Activated CD8-positive, alpha-beta T cell treated with anti-CD3 and anti-CD28 coated beads for 36 hours (primary cell): Measurements from ENCODE around the gene ATCAY. TPM values are rescaled to one million over a fixed set of nuclear protein-coding genes. Genes with fewer than 3 reads are reported as not detected.

ENCODE experiments used
- ATAC-seq: fragments of 200-7000 bp; cut with Tn5 transposase; one replicate; pipeline ENCODE4 v1.10.0; 2021; ENCODE audit warnings: mild to moderate bottlenecking, moderate library complexity
- CTCF ChIA-PET: fragments of 350-600 bp; sonication (Branson Sonifier 250); formaldehyde crosslinking; loops from one replicate; lab custom pipeline; 2021; ENCODE audit warnings: antibody characterized with exemption; lab: Charles Lee
- POLR2A ChIA-PET: fragments of 350-600 bp; sonication (Branson Sonifier 250); formaldehyde crosslinking; loops from one replicate; lab custom pipeline; 2021; ENCODE audit warnings: antibody characterized with exemption; lab: Charles Lee
- DNase-seq: peaks from one replicate; pipeline ENCODE4 v3.0.0-alpha.2; 2020
- H3K27ac Mint-ChIP-seq: one replicate; pipeline ENCODE4 v1.8.0; 2021; ENCODE audit warnings: mild to moderate bottlenecking, mixed read lengths
- H3K27me3 Mint-ChIP-seq: one replicate; pipeline ENCODE4 v1.8.0; 2021; ENCODE audit warnings: mixed read lengths
- H3K36me3 Mint-ChIP-seq: one replicate; pipeline ENCODE4 v1.8.0; 2021; ENCODE audit warnings: low read depth, mixed read lengths
- H3K4me1 Mint-ChIP-seq: one replicate; pipeline ENCODE4 v1.8.0; 2021; ENCODE audit warnings: low read depth, mixed read lengths
- H3K4me3 Mint-ChIP-seq: one replicate; pipeline ENCODE4 v1.8.0; 2021; ENCODE audit warnings: mild to moderate bottlenecking, moderate library complexity, mixed read lengths
- H3K9me3 Mint-ChIP-seq: one replicate; pipeline ENCODE4 v1.8.0; 2021; ENCODE audit warnings: mixed read lengths
- CTCF ChIP-seq: fragments of 200-600 bp; IDR thresholded peaks from one replicate; pipeline ENCODE4 v1.8.0; 2022; ENCODE audit warnings: antibody characterized with exemption, mild to moderate bottlenecking
- intact Hi-C: fragments of 100-400 bp; cut with micrococcal nuclease; formaldehyde crosslinking; loops from one replicate; pipeline ENCODE4 v1.10.0; 2022
- total RNA-seq, 2 experiments: library from RNA; stranded (reverse); gene quantifications; one replicate each; pipeline ENCODE4 v1.2.3, GENCODE V29; 2021

Gene ATCAY
- total RNA-seq, 2 experiments from 2014 or later = not detected

GRCh38 chr19:3919793-3920192 lies 39.3 kb downstream of the ATCAY start:
- no peak for TF ChIP-seq CTCF
- Mint-ChIP-seq H3K4me1 (no peaks in the 10 kb centered on the region), H3K36me3 (no peaks in the 10 kb centered on the region), H3K27me3 (peaks cover 1% of the 10 kb centered on the region), H3K9me3 (peaks cover 7% of the 10 kb centered on the region), H3K27ac (no peak overlapping the region), H3K4me3 (no peak overlapping the region)
- ATAC-seq (no peak), DNase-seq (no peak)
- POLR2A ChIA-PET = no interaction called here
- CTCF ChIA-PET = no interaction called here
- intact Hi-C loops = no loop called here

GRCh38 chr19:3923096-3923758 lies 42.7 kb downstream of the ATCAY start:
- ATAC-seq (no peak), DNase-seq (no peak)
- Mint-ChIP-seq H3K36me3 (no peaks in the 10 kb centered on the region), H3K9me3 (peaks cover 7% of the 10 kb centered on the region), H3K27ac (no peak overlapping the region), H3K4me1 (no peaks in the 10 kb centered on the region), H3K27me3 (peaks cover 1% of the 10 kb centered on the region), H3K4me3 (no peak overlapping the region)
- TF ChIP-seq CTCF = no peak
- CTCF ChIA-PET = no interaction called here
- POLR2A ChIA-PET = no interaction called here
- intact Hi-C loops = no loop called here

GRCh38 chr19:3923912-3924311 lies 43.4 kb downstream of the ATCAY start:
- Mint-ChIP-seq H3K9me3 (peaks cover 7% of the 10 kb centered on the region), H3K4me3 (no peak overlapping the region), H3K27ac (no peak overlapping the region), H3K27me3 (peaks cover 1% of the 10 kb centered on the region), H3K4me1 (no peaks in the 10 kb centered on the region), H3K36me3 (no peaks in the 10 kb centered on the region)
- intact Hi-C loops = no loop called here
- DNase-seq (no peak), ATAC-seq (no peak)
- POLR2A ChIA-PET = no interaction called here
- CTCF ChIA-PET = no interaction called here
- no peak for TF ChIP-seq CTCF

- H3K27me3 Mint-ChIP-seq = peaks cover 12% of the 10 kb centered on the region
- no peak for ATAC-seq
- no peak for DNase-seq
- no peak for TF ChIP-seq CTCF
- no peaks in the 10 kb centered on the region for H3K4me1 Mint-ChIP-seq
- ChIA-PET CTCF (no interaction called here), POLR2A (no interaction called here)
- intact Hi-C loops = no loop called here
- no peaks in the 10 kb centered on the region for H3K9me3 Mint-ChIP-seq
- no peak overlapping the region for H3K4me3 Mint-ChIP-seq
- no peak overlapping the region for H3K27ac Mint-ChIP-seq
- no peaks in the 10 kb centered on the region for H3K36me3 Mint-ChIP-seq
Observed at GRCh38 chr19:3931041-3931440, 50.6 kb downstream of the ATCAY start.

GRCh38 chr19:3932931-3933810 lies 52.7 kb downstream of the ATCAY start, which contains the start of gene NMRK2:
TSS of gene NMRK2 (plus strand) at chr19:3933069. CDS start at chr19:3933672, 603 bp downstream.
- TF ChIP-seq CTCF = no peak
- Mint-ChIP-seq H3K9me3 (no peaks in the 10 kb centered on the region), H3K27ac (no peak within 1 kb of the TSS), H3K4me1 (no peaks in the 10 kb centered on the region), H3K36me3 (no peaks in the 10 kb centered on the region), H3K4me3 (no peak within 1 kb of the TSS), H3K27me3 (peaks cover 12% of the 10 kb centered on the region)
- ATAC-seq (peak; percentile 34), DNase-seq (peak; percentile 20)
- intact Hi-C loops = no loop called here
- POLR2A ChIA-PET = no interaction called here
- CTCF ChIA-PET = interaction anchor here (2.2 kb wide), 1 partner anchor 207 kb away, joined by 6 read pairs; no protein-coding TSS in a partner anchor
